ENCODE measurements around the gene ADAM10.

Gene ADAM10

DNA sequence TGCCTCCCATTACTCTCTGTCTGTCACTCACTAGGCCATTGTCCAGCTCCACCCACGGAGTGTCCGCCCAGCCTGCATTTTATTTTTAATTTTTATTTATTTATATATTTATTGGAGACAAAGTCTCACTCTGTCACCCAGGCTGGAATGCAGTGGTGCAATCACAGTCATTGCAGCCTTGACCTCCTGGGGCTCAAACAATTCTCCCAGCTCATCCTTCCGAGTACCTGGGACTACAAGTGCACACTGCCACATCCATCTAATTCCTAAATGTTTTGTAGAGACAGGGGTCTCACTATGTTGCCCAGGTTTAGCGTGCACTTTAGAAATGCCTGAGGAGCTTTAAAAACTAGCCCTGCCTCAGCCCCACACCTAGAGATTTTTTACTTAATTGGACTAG is 176.2 kb downstream of the ADAM10 start:
- no peak for DNase-seq

GRCh38 chr15:58572521-58572920 is 177.0 kb downstream of the ADAM10 start:
- no peak for DNase-seq

GRCh38 chr15:58571491-58571890 is 178.0 kb downstream of the ADAM10 start:
- no peak for DNase-seq

GRCh38 chr15:58569455-58569854 is 180.1 kb downstream of the ADAM10 start:
- no peak for DNase-seq

DNA sequence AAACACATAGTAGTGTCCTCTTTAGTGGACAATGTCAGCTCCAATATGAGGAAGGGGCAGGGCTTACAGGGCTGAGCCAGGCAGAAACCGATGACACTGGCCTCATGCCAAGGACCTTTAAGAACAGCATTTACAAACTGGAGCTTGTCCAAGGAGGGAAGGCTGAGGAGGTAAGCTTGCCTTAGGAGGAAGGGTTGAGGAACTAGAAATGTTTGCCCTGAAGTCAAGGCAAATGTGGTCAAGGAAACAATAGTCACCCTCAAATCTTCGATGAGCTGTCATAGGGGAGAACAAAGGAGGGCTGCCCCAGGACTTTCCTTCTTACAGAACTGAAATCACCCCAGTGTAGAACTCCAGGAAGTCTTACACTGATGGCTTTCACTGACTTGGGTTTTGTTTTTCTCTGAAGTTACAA is 181.3 kb downstream of the ADAM10 start:
- DNase-seq = no peak

- no peak for DNase-seq
Observed at GRCh38 chr15:58566029-58566428, 183.5 kb downstream of the ADAM10 start.

- DNase-seq = no peak
Observed at GRCh38 chr15:58565619-58566018, 183.9 kb downstream of the ADAM10 start.

DNA sequence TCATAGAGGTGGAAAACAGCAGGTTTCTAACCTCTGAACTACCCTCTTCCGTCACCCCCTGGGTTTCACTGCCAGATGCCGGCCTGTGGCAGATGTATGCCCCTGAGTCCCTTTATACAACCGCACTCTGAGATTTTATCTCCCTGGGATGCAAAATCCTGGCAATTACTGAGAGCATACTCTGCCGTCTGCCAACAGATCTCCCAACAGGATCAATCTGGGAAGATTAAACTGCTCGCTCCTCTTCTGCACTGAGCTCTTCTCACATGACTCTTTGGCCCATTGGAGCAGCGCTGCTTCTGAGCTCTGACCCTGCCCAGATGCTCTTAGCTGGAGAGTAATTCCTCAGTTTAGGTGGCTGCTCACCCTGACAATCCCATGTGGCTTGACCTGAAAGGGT is 184.5 kb downstream of the ADAM10 start:
- DNase-seq = no peak

GRCh38 chr15:58562135-58562534 is 187.4 kb downstream of the ADAM10 start:
- DNase-seq = no peak

DNA sequence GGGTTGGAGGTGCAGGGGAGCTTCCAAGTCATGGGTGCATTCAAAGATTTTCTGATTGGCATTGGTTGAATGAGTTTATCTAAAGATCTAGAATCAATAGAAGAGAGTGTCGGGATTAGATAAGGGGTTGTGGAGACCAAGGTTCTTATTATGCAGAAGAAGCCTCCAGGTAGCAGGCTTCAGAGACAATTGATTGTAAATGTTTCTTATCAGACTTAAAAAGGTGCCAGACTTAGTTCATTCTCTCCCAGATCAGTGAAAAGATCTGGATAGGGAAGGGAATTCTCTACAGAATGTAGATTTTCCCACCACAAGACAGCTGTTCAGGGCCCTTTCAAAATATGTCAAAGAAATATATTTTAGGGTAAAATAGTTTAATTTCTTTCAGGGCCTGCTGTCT is 188.2 kb downstream of the ADAM10 start:
- no peak for DNase-seq

- no peak for DNase-seq
Observed at GRCh38 chr15:58559904-58560588, 189.5 kb downstream of the ADAM10 start.

DNA sequence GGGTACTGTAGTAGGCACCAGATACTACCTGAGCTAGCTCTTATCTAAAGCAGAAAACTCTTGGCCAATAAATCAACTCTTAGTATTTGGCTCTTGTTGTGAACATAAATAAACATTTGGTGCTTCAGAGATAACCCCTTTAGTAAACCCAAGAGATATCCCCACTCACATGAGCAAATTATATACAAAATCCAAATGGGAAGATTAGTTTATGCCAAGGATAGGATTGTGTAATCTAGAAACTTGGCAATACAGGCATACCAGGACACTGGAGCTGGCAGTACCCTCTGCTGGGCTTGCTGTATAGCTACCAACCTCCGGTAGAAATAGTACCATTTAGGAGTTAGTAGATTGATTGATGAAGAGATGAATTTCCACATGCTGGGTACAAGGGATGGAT is 190.7 kb downstream of the ADAM10 start:
- no peak for DNase-seq

DNA sequence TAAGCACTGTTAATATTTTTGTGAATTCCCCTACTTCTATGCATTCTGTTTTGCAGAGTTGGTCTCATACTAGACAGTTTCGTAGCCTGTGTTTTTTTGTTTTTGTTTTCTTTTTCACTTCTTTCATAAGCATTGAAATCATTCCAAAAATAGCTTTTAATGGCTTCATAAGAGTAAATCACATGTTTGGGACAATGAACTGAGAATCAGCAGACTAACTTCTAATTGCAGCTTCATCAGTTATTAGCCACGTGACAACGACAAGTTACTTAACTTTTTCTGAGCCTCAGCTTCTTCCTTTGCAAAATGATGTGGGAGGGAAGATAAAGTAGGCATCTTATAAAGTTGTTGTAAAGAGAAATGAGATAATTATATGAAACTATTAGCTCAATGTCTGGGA is 193.0 kb downstream of the ADAM10 start:
- DNase-seq = no peak

DNA sequence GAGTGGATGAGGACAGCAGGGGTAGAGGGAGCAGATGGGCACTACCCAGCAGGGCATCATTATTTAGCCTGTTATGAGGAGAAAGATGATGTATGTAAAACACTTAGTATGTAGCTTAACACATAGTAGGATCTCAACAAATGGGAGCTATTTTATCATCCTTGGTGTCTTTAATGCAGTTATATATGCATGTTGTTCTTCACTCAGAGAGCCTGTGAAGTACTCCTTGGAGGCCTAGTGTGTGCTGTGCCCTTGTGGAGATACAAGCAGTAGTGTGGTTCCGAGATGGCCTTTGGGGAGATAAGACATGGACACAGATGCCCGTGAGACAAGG is 193.5 kb downstream of the ADAM10 start:
- no peak for DNase-seq

- DNase-seq = no peak
Observed at GRCh38 chr15:58555162-58556027, 194.1 kb downstream of the ADAM10 start.

- no peak for DNase-seq
Observed at GRCh38 chr15:58554758-58555157, 194.7 kb downstream of the ADAM10 start.

DNA sequence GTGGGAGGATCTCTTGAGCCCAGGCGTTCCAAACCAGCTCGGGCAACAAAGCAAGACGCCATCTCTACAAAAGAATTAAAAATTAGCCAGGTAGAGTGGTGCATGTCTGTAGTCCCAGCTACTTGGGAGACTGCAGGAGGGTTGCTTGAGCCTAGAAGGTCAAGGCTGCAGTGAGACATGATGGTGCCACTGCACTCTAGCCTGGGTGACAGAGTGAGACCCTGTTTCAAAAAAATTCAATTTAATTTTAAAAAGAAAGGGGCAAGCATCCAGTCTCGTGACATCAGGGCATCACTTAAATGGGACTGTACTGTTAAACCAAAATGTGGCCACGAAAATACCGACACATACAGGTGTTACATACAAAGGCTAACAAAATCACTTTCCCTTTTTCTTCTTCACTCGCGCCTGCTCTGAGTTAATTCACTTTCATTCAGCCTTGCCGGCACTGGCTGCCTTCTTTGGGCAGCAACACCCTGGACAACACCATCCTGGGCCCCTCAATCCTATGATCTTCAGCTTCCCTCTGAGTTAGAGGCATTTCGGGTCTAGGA is 196.1 kb downstream of the ADAM10 start:
- no peak for DNase-seq

DNA sequence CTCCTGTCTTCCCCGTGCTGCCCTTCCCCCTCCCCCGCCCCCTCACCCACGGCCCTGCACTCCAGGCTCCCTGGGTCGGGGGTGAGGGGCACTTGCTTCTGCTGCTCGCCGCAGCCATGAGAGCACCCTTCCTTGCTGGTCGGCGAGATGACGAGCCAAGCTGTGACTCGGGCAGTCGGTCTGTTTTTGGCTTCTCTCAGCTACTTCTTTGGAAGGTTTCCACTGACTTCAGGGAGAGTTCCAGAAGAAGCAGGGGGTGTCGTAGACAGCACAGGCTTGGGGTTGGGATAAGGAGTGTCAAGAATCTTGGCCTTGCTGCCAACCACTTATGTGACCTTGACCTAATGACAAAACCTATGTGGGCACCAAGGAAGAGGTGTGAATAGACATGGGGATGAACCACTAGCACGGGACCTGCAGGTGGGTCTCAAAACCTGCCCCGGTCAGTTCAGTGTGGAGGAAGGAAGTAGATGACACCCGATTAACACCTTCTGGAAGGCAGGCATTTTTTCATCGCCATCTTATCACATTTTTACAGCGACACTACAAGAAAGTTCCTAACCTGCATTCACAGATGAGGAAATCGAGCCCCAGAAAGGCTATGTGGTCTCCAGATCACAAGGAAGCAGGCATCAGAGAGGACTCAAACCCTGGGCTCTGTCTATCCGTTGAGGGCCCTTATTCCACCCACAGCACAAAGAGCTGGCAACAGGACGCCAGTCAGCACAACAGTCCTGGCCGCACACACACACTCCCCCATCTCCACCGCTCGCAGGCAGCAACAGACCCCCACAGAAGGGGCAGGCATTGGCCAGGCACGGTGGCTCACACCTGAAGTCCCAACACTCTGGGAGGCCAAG is 196.8 kb downstream of the ADAM10 start:
- no peak for DNase-seq

- no peak for DNase-seq
Observed at GRCh38 chr15:58551764-58552504, 197.6 kb downstream of the ADAM10 start.

- DNase-seq = no peak
Observed at GRCh38 chr15:58551084-58551763, 198.3 kb downstream of the ADAM10 start.

GRCh38 chr15:58549785-58550074 is 199.8 kb downstream of the ADAM10 start:
- no peak for DNase-seq
